Trophoblast cell (in vitro differentiated cells and primary cell): ENCODE results near the gene GDF15.
A peak's percentile ranks its signal among the peaks of the same experiment; 100 is the strongest.
"Not testable (repeated sequence)": the region's sequence is repeated elsewhere in the genome, so short reads cannot be mapped to it uniquely, and the experiment has no call there.

Experiments
- DNase-seq, 2 donors: peaks; one replicate each; pipeline ENCODE4 v3.0.0-alpha.2; 2016
- H2AFZ ChIP-seq: 2 replicates; pipeline ENCODE4 v1.6.1; 2013; ENCODE audit warnings: low read length, moderate library complexity, mild to moderate bottlenecking; ENCODE audit not compliant: insufficient read depth, poor library complexity
- H2AK5ac ChIP-seq: 2 replicates; pipeline ENCODE4 v1.6.1; 2013; ENCODE audit warnings: mild to moderate bottlenecking, low read length
- H2BK120ac ChIP-seq: 2 replicates; pipeline ENCODE4 v1.6.1; 2013; ENCODE audit warnings: low read length, mild to moderate bottlenecking, moderate library complexity; ENCODE audit not compliant: insufficient read depth, poor library complexity
- H2BK12ac ChIP-seq: 2 replicates; pipeline ENCODE4 v1.6.1; 2013; ENCODE audit warnings: mild to moderate bottlenecking, low read length, moderate library complexity
- H2BK5ac ChIP-seq: 2 replicates; pipeline ENCODE4 v1.6.1; 2013; ENCODE audit warnings: low read length, low read depth, moderate library complexity, mild to moderate bottlenecking; ENCODE audit not compliant: poor library complexity
- H3K14ac ChIP-seq: 2 replicates; pipeline ENCODE4 v1.6.1; 2013; ENCODE audit warnings: mild to moderate bottlenecking, low read length
- H3K18ac ChIP-seq: 2 replicates; pipeline ENCODE4 v1.6.1; 2013; ENCODE audit warnings: mild to moderate bottlenecking, low read length
- H3K23ac ChIP-seq: 2 replicates; pipeline ENCODE4 v1.6.1; 2013; ENCODE audit warnings: low read length
- H3K27ac ChIP-seq: 2 replicates; pipeline ENCODE4 v1.5.1; 2013; ENCODE audit warnings: low read depth, mild to moderate bottlenecking, inconsistent platforms, low read length, moderate library complexity
- H3K27me3 ChIP-seq: 2 replicates; pipeline ENCODE4 v1.6.1; 2013; ENCODE audit warnings: inconsistent platforms, mild to moderate bottlenecking, low read length, moderate library complexity; ENCODE audit not compliant: insufficient read depth
- H3K36me3 ChIP-seq, 2 experiments: 1 replicate in 1 of 2; 2 replicates in 1 of 2; pipeline ENCODE4 v1.6.1; 2013; ENCODE audit warnings: low read length in 2 of 2, mild to moderate bottlenecking in 2 of 2, moderate library complexity in 1 of 2; ENCODE audit not compliant: insufficient read depth in 2 of 2, control insufficient read depth in 1 of 2
- H3K4ac ChIP-seq: 2 replicates; pipeline ENCODE4 v1.6.1; 2013; ENCODE audit warnings: low read depth, mild to moderate bottlenecking, low read length, moderate library complexity
- H3K4me1 ChIP-seq, 2 experiments: 1 replicate in 1 of 2; 2 replicates in 1 of 2; pipeline ENCODE4 v1.6.1; 2013; ENCODE audit warnings: low read length in 2 of 2, mild to moderate bottlenecking in 2 of 2, moderate library complexity in 1 of 2; ENCODE audit not compliant: insufficient read depth in 2 of 2, control insufficient read depth in 1 of 2
- H3K4me2 ChIP-seq: 2 replicates; pipeline ENCODE4 v1.6.1; 2013; ENCODE audit warnings: inconsistent platforms, mild to moderate bottlenecking, low read length, moderate library complexity
- H3K4me3 ChIP-seq: 2 replicates; pipeline ENCODE4 v1.5.1; 2013; ENCODE audit warnings: mild to moderate bottlenecking, low read depth, low read length, inconsistent platforms
- H3K79me1 ChIP-seq: one replicate; pipeline ENCODE4 v1.6.1; 2013; ENCODE audit warnings: low read length
- H3K79me2 ChIP-seq: 2 replicates; pipeline ENCODE4 v1.6.1; 2013; ENCODE audit warnings: low read length, mild to moderate bottlenecking; ENCODE audit not compliant: control insufficient read depth, insufficient read depth, poor library complexity
- H3K9ac ChIP-seq: 2 replicates; pipeline ENCODE4 v1.6.1; 2013; ENCODE audit warnings: mild to moderate bottlenecking, low read length
- H3K9me3 ChIP-seq: 2 replicates; pipeline ENCODE4 v1.6.1; 2013; ENCODE audit warnings: low read depth, mild to moderate bottlenecking, control low read depth, inconsistent platforms, low read length; ENCODE audit not compliant: insufficient read depth
- H4K12ac ChIP-seq: 2 replicates; pipeline ENCODE4 v1.6.1; 2013; ENCODE audit warnings: low read depth, mild to moderate bottlenecking, low read length, moderate library complexity
- H4K8ac ChIP-seq: 2 replicates; pipeline ENCODE4 v1.6.1; 2013; ENCODE audit warnings: low read depth, mild to moderate bottlenecking, low read length, moderate library complexity
- H4K91ac ChIP-seq: one replicate; pipeline ENCODE4 v1.6.1; 2013; ENCODE audit warnings: low read depth, mild to moderate bottlenecking, low read length, moderate library complexity
- WGBS: extraction: QIAGEN DNeasy Blood & Tissue Kit; methylation state at CpG from one replicate; pipeline ENCODE4 v1.1.7; 2013; ENCODE audit warnings: missing lambda C conversion rate; ENCODE audit not compliant: insufficient read length, insufficient coverage; ENCODE audit errors: extremely low coverage; 5-methylcytosine and 5-hydroxymethylcytosine counted together

GDF15 gene

GRCh38 chr19:18346091-18346490 is 39.9 kb upstream of the GDF15 start:
- H3K79me1 ChIP-seq: no peaks in the 10 kb centered on the region
- H4K8ac ChIP-seq: no peak overlapping the region
- H3K9me3 ChIP-seq: no peaks in the 10 kb centered on the region
- H3K4me1 ChIP-seq: peaks cover 2 to 6% of the 10 kb centered on the region in 2 experiments
- no peak overlapping the region for H2BK12ac ChIP-seq
- no peaks in the 10 kb centered on the region for H3K36me3 ChIP-seq
- no peak overlapping the region for H2BK5ac ChIP-seq
- peak; percentile 77 to 91 for DNase-seq
- H2AFZ ChIP-seq: no peak overlapping the region
- H3K4me3 ChIP-seq: no peak overlapping the region
- no peak overlapping the region for H3K9ac ChIP-seq
- no peak overlapping the region for H3K27ac ChIP-seq
- H3K4ac ChIP-seq: no peak overlapping the region
- H3K4me2 ChIP-seq: no peak overlapping the region
- no peak overlapping the region for H4K91ac ChIP-seq
- no peak overlapping the region for H4K12ac ChIP-seq
- no peak overlapping the region for H2AK5ac ChIP-seq
- H3K27me3 ChIP-seq: no peaks in the 10 kb centered on the region
- H3K18ac ChIP-seq: no peak overlapping the region
- H2BK120ac ChIP-seq: no peak overlapping the region
- WGBS: no CpG with 5 or more reads among the region's 8 CpGs
- no peak overlapping the region for H3K23ac ChIP-seq
- H3K14ac ChIP-seq: no peak overlapping the region
- H3K79me2 ChIP-seq: no peaks in the 10 kb centered on the region

GRCh38 chr19:18348171-18348570 is 37.8 kb upstream of the GDF15 start:
- Histone ChIP-seq H3K4me2 (no peak overlapping the region), H3K9me3 (no peaks in the 10 kb centered on the region), H3K23ac (no peak overlapping the region), H4K12ac (no peak overlapping the region), H2AFZ (no peak overlapping the region), H2BK12ac (peak overlapping the region; percentile 13), H2BK120ac (no peak overlapping the region), H3K4me3 (no peak overlapping the region), H3K27ac (no peak overlapping the region), H3K79me1 (no peaks in the 10 kb centered on the region), H3K9ac (no peak overlapping the region), H4K8ac (no peak overlapping the region), H3K4ac (no peak overlapping the region), H2AK5ac (no peak overlapping the region), H3K14ac (no peak overlapping the region), H3K27me3 (no peaks in the 10 kb centered on the region), H3K36me3 (no peaks in the 10 kb centered on the region), H3K79me2 (no peaks in the 10 kb centered on the region), H3K18ac (no peak overlapping the region), H2BK5ac (no peak overlapping the region), H3K4me1 (peaks cover 0 to 1% of the 10 kb centered on the region in 2 experiments), H4K91ac (no peak overlapping the region)
- no peak for DNase-seq
- no CpG with 5 or more reads among the region's 17 CpGs for WGBS

- not testable (repeated sequence) for H3K79me2 ChIP-seq, H3K18ac ChIP-seq, H3K9ac ChIP-seq, H2BK120ac ChIP-seq, H3K4me2 ChIP-seq, H2AFZ ChIP-seq, H3K27me3 ChIP-seq, H2AK5ac ChIP-seq, H3K14ac ChIP-seq, H3K4me3 ChIP-seq, H2BK12ac ChIP-seq, H3K79me1 ChIP-seq, H3K4me1 ChIP-seq, H3K36me3 ChIP-seq, H4K8ac ChIP-seq, H2BK5ac ChIP-seq, DNase-seq, H3K23ac ChIP-seq, H4K12ac ChIP-seq, H3K9me3 ChIP-seq, H3K27ac ChIP-seq, H4K91ac ChIP-seq, H3K4ac ChIP-seq
- no CpG with 5 or more reads among the region's 6 CpGs for WGBS
Measured at GRCh38 chr19:18348818-18349339, 37.1 kb upstream of the GDF15 start.

GRCh38 chr19:18349524-18350128 is 36.3 kb upstream of the GDF15 start:
- DNase-seq: peak; percentile 47 to 76
- Histone ChIP-seq H3K27me3 (no peaks in the 10 kb centered on the region), H3K4me3 (no peak overlapping the region), H3K18ac (no peak overlapping the region), H3K4ac (no peak overlapping the region), H3K4me1 (no peaks in the 10 kb centered on the region), H2AK5ac (no peak overlapping the region), H4K12ac (no peak overlapping the region), H2BK12ac (no peak overlapping the region), H3K79me2 (no peaks in the 10 kb centered on the region), H4K91ac (no peak overlapping the region), H3K79me1 (no peaks in the 10 kb centered on the region), H2BK5ac (no peak overlapping the region), H4K8ac (no peak overlapping the region), H2BK120ac (no peak overlapping the region), H3K14ac (no peak overlapping the region), H3K23ac (no peak overlapping the region), H3K36me3 (no peaks in the 10 kb centered on the region), H3K9ac (no peak overlapping the region), H2AFZ (no peak overlapping the region), H3K27ac (no peak overlapping the region), H3K9me3 (no peaks in the 10 kb centered on the region), H3K4me2 (no peak overlapping the region)
- WGBS: no CpG with 5 or more reads among the region's 12 CpGs
